GM18511 (cell line): ENCODE measurements around the gene MSANTD1.

Source experiments
- ATAC-seq: cut with Tn5 transposase; IDR thresholded peaks from one replicate; pipeline ENCODE4 v1.9.1; 2021; ENCODE audit warnings: mild to moderate bottlenecking, moderate library complexity; ENCODE audit not compliant: unreplicated experiment

Gene MSANTD1

GRCh38 chr4:3248811-3249661, at the start of gene MSANTD1:
Gene MSANTD1 (plus strand): TSS chr4:3249159. CDS start chr4:3249223, 64 bp downstream.
- ATAC-seq = no peak

- no peak for ATAC-seq
Measured at GRCh38 chr4:3199653-3200422, 49.1 kb upstream of the MSANTD1 start.

GRCh38 chr4:3200423-3201090, 48.4 kb upstream of the MSANTD1 start:
- ATAC-seq = no peak

GRCh38 chr4:3201718-3202702, 46.9 kb upstream of the MSANTD1 start:
- ATAC-seq = no peak

GRCh38 chr4:3202836-3203820, 45.8 kb upstream of the MSANTD1 start:
- no peak for ATAC-seq

GRCh38 chr4:3203971-3204431, 45.0 kb upstream of the MSANTD1 start:
- ATAC-seq = no peak

- ATAC-seq = no peak
Measured at GRCh38 chr4:3205995-3206394, 43.0 kb upstream of the MSANTD1 start.

- no peak for ATAC-seq
Measured at GRCh38 chr4:3206439-3207100, 42.4 kb upstream of the MSANTD1 start.

GRCh38 chr4:3207531-3208037, 41.4 kb upstream of the MSANTD1 start:
- no peak for ATAC-seq

GRCh38 chr4:3208826-3209225, 40.1 kb upstream of the MSANTD1 start:
- ATAC-seq = no peak

- ATAC-seq = no peak
Measured at GRCh38 chr4:3209551-3210325, 39.2 kb upstream of the MSANTD1 start.

- no peak for ATAC-seq
Measured at GRCh38 chr4:3210467-3210866, 38.5 kb upstream of the MSANTD1 start.

GRCh38 chr4:3211866-3212265, 37.1 kb upstream of the MSANTD1 start:
- ATAC-seq = no peak

- ATAC-seq = no peak
Measured at GRCh38 chr4:3212391-3213105, 36.4 kb upstream of the MSANTD1 start.

- no peak for ATAC-seq
Measured at GRCh38 chr4:3213106-3213425, 35.9 kb upstream of the MSANTD1 start.

GRCh38 chr4:3213661-3214250, 35.2 kb upstream of the MSANTD1 start:
- ATAC-seq = no peak

GRCh38 chr4:3215256-3215655, 33.7 kb upstream of the MSANTD1 start:
- ATAC-seq = no peak
